Astrocyte of the spinal cord (primary cell): ENCODE results near the gene TMEM214.

Experiments
- DNase-seq: peaks from one replicate; pipeline ENCODE4 v3.0.0; 2011; ENCODE audit warnings: low read depth, low spot score
- H3K4me3 ChIP-seq: 2 replicates; pipeline ENCODE4 v1.5.1; 2011; ENCODE audit warnings: low read depth, mild to moderate bottlenecking, low read length, moderate library complexity
- CTCF ChIP-seq: IDR thresholded peaks from 2 replicates; pipeline ENCODE4 v1.5.1; 2012; ENCODE audit warnings: low read depth, mild to moderate bottlenecking, low read length, inconsistent platforms
- in situ Hi-C: cut with HindIII; loops from 2 replicates; pipeline ENCODE4 v1.10.0; 2017; ENCODE audit warnings: low sequenced_read_pairs

Gene TMEM214

GRCh38 chr2:27051902-27052645 is 19.3 kb downstream of the TMEM214 start:
- no peak for TF ChIP-seq CTCF
- no peak for DNase-seq
- in situ Hi-C loops, result no loop called here
- peak overlapping the region; percentile 91 for H3K4me3 ChIP-seq

GRCh38 chr2:27053321-27053720 is 20.6 kb downstream of the TMEM214 start:
- no peak overlapping the region for H3K4me3 ChIP-seq
- no peak for DNase-seq
- in situ Hi-C loops, result no loop called here
- TF ChIP-seq CTCF, result no peak

DNA sequence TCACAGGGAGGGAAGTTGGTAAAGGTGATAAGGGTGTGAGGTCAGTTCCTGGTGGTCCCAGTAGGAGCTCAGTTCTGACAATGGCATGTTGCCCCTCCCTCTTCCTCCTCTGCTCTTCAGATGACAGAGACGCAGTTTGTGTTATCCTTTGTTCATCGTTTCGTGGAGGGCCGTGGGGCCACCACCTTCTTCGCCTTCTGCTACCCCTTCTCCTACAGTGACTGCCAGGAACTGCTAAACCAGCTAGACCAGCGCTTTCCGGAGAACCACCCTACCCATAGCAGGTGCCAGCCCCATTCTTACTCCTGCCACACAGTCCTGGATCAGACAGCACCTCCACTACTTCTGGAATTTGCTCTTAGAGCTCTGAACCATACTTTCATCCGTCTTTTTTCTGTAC is 21.0 kb downstream of the TMEM214 start:
- H3K4me3 ChIP-seq, result no peak overlapping the region
- in situ Hi-C loops, result no loop called here
- no peak for DNase-seq
- no peak for TF ChIP-seq CTCF

GRCh38 chr2:27054721-27055120 is 22.0 kb downstream of the TMEM214 start:
- TF ChIP-seq CTCF, result no peak
- in situ Hi-C loops, result no loop called here
- H3K4me3 ChIP-seq, result no peak overlapping the region
- DNase-seq, result no peak

DNA sequence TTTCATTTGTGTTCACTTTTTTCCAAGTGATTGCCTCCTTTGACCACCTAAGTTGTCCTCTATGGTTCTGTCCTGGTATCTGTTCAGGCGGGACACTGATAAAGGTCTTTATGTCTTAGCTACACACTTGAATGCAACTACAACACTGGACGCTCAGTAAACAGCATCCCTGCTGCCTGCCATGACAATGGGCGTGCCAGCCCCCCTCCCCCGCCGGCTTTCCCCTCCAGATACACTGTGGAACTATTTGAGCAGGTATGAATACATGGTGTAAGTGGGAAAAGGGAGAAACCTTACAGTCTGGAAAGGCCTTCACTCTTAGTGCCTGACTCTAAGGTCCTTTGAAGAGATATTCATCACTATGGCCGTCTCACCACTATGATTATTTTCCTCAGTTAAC is 24.4 kb downstream of the TMEM214 start:
- no peak for DNase-seq
- in situ Hi-C loops, result no loop called here
- no peak for TF ChIP-seq CTCF

DNA sequence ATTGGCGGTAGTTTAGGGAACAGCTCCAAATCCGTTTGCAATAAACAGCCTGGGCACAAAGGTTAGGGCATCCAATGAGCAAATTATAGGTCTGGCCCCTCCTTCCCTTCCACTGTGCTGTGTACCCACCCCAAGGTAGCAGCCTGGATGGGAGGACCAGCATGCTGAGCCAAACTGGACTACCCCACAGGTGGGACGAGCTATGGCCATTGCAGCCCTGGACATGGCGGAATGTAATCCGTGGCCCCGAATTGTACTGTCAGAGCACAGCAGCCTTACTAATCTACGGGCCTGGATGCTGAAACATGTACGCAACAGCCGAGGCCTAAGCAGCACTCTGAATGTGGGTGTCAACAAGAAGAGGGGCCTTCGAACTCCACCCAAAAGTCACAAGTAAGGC is 25.4 kb downstream of the TMEM214 start:
- no peak for TF ChIP-seq CTCF
- H3K4me3 ChIP-seq, result no peak overlapping the region
- DNase-seq, result no peak
- in situ Hi-C loops, result no loop called here

More for the DNA sequence above, 24.4 kb downstream of the TMEM214 start:
- H3K4me3 ChIP-seq, result no peak overlapping the region
